Kidney epithelial cell (primary cell): ENCODE data around the gene CTAG1B. TPM values are rescaled to one million over a fixed set of nuclear protein-coding genes. Genes with fewer than 3 reads are reported as not detected.
"Not testable (repeated sequence)": the region's sequence is repeated elsewhere in the genome, so short reads cannot be mapped to it uniquely, and the experiment has no call there.

Experiments
- DNase-seq: peaks from one replicate; pipeline ENCODE4 v3.0.0-alpha.2; 2010; ENCODE audit warnings: low read depth
- H3K27me3 ChIP-seq: 2 replicates; pipeline ENCODE4 v1.6.0; 2011; ENCODE audit warnings: low read length; ENCODE audit not compliant: control insufficient read depth, insufficient read depth
- H3K36me3 ChIP-seq: 2 replicates; pipeline ENCODE4 v1.5.1; 2011; ENCODE audit warnings: low read length; ENCODE audit not compliant: control insufficient read depth, insufficient read depth
- H3K4me3 ChIP-seq: 2 replicates; pipeline ENCODE4 v1.5.1; 2011; ENCODE audit warnings: low read depth, mild to moderate bottlenecking, control low read depth, low read length
- CTCF ChIP-seq: IDR thresholded peaks from 2 replicates; pipeline ENCODE4 v1.5.1; 2011; ENCODE audit warnings: mild to moderate bottlenecking, moderate library complexity, low read length, control low read depth, inconsistent platforms; ENCODE audit not compliant: insufficient read depth, poor library complexity, severe bottlenecking
- total RNA-seq: library from RNA; depleted of rRNA; stranded (reverse); fragments of >200 nt; gene quantifications from 2 replicates; pipeline ENCODE4 v1.2.3, GENCODE V29; 2015

The CTAG1B gene
- total RNA-seq, 1 donor from 2014 or later: not detected

- Histone ChIP-seq H3K36me3 (no peaks in the 10 kb centered on the region), H3K4me3 (no peak overlapping the region), H3K27me3 (no peaks in the 10 kb centered on the region)
- TF ChIP-seq CTCF: no peak
- no peak for DNase-seq
These were observed 26.6 kb downstream of the CTAG1B start for GRCh38 chrX:154592505-154592904.

DNA sequence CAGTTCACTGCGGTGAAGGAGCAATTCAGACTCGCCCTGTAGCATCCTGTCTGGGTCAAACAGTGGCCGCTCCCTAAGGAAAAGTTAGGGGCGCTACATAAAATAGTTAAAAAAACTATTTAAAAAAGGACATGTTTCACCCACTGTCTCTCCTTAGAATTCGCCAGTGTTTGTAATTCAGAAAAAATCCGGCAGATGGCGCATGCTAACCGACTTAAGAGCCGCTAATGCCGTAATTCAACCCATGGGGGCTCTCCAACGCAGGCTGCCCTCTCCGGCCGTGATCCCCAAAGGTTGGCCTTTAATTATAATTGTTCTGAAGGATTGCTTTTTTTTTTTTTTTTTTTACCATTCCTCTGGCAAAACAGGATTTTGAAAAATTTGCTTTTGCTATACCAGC lies 28.7 kb downstream of the CTAG1B start:
- not testable (repeated sequence) for H3K27me3 ChIP-seq, DNase-seq, H3K4me3 ChIP-seq, H3K36me3 ChIP-seq

- H3K27me3 ChIP-seq: not testable (repeated sequence)
These were observed 34.4 kb downstream of the CTAG1B start, which contains the start of gene CTAG1A for GRCh38 chrX:154584585-154585183. Gene CTAG1A, plus strand, starts transcription at chrX:154585133. Its CDS starts 74 bp downstream, at chrX:154585207.

DNA sequence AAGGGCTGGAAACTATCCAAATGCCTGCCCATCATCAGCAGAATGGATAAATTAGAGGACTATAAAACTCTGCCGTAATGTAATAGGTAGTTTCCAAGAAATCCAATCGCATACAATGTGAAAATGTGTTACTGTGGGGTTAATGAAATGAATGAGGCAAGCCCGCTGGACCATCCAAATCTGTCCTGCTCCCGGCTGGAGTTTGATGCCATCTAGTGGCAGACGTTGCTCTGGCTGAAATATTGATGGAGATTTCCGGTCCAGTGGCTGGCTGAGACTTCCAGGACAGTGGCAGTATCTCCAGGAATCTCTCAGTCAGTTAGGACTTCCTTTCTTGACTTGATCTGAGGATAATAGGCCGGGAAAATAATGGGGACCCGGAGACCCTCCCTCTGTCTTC lies 36.1 kb downstream of the CTAG1B start:
- H3K4me3 ChIP-seq, H3K36me3 ChIP-seq, H3K27me3 ChIP-seq, DNase-seq: not testable (repeated sequence)

More at GRCh38 chrX:154584585-154585183, 34.4 kb downstream of the CTAG1B start, which contains the start of gene CTAG1A:
- DNase-seq, H3K4me3 ChIP-seq, H3K36me3 ChIP-seq: not testable (repeated sequence)

DNA sequence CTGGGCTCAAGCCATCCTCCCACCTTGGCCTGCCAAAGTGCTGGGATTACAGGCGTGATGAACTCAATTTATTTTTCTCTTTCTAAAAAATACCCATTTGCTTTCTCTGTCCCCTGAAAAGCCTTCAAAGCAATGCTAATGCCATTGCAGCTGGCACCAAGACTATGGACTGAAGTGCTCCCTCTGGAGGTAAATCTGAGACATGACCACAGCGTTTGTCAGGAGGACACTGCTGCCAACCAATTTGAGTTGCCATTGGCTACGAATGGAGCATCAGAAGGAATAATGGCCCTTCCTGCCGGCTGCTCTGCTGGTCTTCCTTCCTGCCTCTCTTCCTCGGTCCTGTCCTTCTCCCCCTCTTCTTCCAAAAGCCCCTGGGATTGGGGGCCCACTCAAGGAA lies 44.0 kb downstream of the CTAG1B start:
- not testable (repeated sequence) for H3K27me3 ChIP-seq, H3K4me3 ChIP-seq, H3K36me3 ChIP-seq, DNase-seq

DNA sequence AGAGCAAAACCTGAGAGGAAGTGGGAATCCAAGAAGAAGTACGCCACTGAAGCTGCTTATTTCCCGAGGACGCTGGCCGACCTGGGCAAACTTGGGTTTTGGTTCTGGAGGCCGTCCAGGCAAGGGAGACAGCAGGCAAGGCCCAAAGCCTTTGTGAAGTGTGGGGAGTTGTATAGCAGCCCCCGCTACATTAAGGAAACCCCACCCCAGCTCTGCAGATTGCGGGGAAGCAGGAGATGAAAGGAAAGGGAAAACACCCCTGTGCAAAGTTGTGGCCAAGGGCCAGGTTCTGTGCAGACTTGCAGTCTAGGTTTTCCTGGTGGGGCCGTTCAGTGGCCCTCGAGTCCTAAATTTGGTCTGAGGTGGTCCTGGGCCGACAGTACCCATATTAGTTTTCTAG lies 46.0 kb downstream of the CTAG1B start:
- H3K36me3 ChIP-seq, H3K4me3 ChIP-seq, DNase-seq: not testable (repeated sequence)

DNA sequence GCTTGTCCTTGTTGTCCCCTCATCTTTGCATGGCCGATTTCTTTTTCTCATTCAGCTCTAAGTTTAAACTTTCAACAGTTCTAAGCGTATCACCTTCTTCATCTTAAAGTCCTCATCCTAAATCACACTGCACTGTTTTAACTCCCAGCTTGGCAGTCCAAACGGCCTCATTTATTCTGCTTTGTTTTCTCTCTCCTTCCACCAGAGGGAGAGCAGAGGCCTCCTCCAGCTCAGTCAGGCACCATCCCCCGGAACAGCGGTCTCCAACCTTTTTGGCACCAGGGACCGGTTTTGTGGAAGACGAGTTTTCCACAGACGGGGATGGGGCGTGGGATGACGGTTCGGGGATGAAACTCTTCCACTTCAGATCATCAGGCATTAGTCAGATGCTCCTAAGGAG lies 48.7 kb downstream of the CTAG1B start:
- DNase-seq, H3K27me3 ChIP-seq, H3K4me3 ChIP-seq, H3K36me3 ChIP-seq: not testable (repeated sequence)

More for the DNA sequence above, 46.0 kb downstream of the CTAG1B start:
- not testable (repeated sequence) for H3K27me3 ChIP-seq

Other genes with a start within 250 kb of the CTAG1B start
- gene FLNA, start 244.6 kb downstream of the CTAG1B start, total RNA-seq: 2,357 and 2,761 TPM in 2 replicates
- 56.2 and 60.5 TPM in 2 replicates for gene EMD, start 240.0 kb downstream of the CTAG1B start, total RNA-seq
- 8,307 and 11,298 TPM in 2 replicates for gene RPL10, start 220.9 kb downstream of the CTAG1B start, total RNA-seq
- gene DNASE1L1, start 210.0 kb downstream of the CTAG1B start, total RNA-seq: 15.5 and 16.6 TPM in 2 replicates
- 55.2 and 62.0 TPM in 2 replicates for gene TAFAZZIN, start 207.7 kb downstream of the CTAG1B start, total RNA-seq
- gene ATP6AP1, start 190.6 kb downstream of the CTAG1B start, total RNA-seq: 70.0 and 78.3 TPM in 2 replicates
- 113 and 121 TPM in 2 replicates for gene GDI1, start 182.1 kb downstream of the CTAG1B start, total RNA-seq
- 79.1 and 80.0 TPM in 2 replicates for gene FAM50A, start 175.1 kb downstream of the CTAG1B start, total RNA-seq
- gene PLXNA3, start 161.0 kb downstream of the CTAG1B start, total RNA-seq: 16.7 and 34.7 TPM in 2 replicates
- gene LAGE3, start 140.0 kb downstream of the CTAG1B start, total RNA-seq: 27.9 and 28.8 TPM in 2 replicates
- gene UBL4A, start 132.7 kb downstream of the CTAG1B start, total RNA-seq: 48.3 and 55.9 TPM in 2 replicates
- 20.3 and 37.9 TPM in 2 replicates for gene SLC10A3, start 128.7 kb downstream of the CTAG1B start, total RNA-seq
- gene FAM3A, start 103.0 kb downstream of the CTAG1B start, total RNA-seq: 30.3 and 32.3 TPM in 2 replicates
- gene G6PD, start 72.4 kb downstream of the CTAG1B start, total RNA-seq: 39.2 and 47.0 TPM in 2 replicates
- gene IKBKG, start 71.7 kb downstream of the CTAG1B start, total RNA-seq: 14.6 and 16.7 TPM in 2 replicates
- gene CTAG1A, start 34.1 kb downstream of the CTAG1B start, total RNA-seq: not detected in 2 replicates
- not detected in 2 replicates for gene CTAG2, start 34.3 kb upstream of the CTAG1B start, total RNA-seq
- 0.42 and 0.82 TPM in 2 replicates for gene GAB3, start 131.8 kb upstream of the CTAG1B start, total RNA-seq
- gene DKC1, start 143.6 kb upstream of the CTAG1B start, total RNA-seq: 32.3 and 43.8 TPM in 2 replicates
- gene MPP1, start 186.2 kb upstream of the CTAG1B start, total RNA-seq: 7.7 and 9.3 TPM in 2 replicates
- not detected in 2 replicates for gene SMIM9, start 215.4 kb upstream of the CTAG1B start, total RNA-seq